Measurements from ENCODE around the gene UNC5C.

GRCh38 chr4:95114521-95114920 is 434.3 kb downstream of the UNC5C start:
- TF ChIP-seq CTCF (IDR thresholded peaks at IDR 0.05) (no peak), POLR2A (IDR thresholded peaks at IDR 0.05) (no peak), EP300 (IDR thresholded peaks at IDR 0.05) (no peak)

Measured in tibial nerve (tissue), 4 donors.